Body of pancreas (tissue), 4 donors: ENCODE results near the gene TCAP.

ENCODE experiments used
- POLR2A ChIP-seq, 3 donors: fragments of 450-650 bp; IDR thresholded peaks; one replicate each; pipeline ENCODE4 v1.6.1; 2016; ENCODE audit warnings: antibody characterized with exemption in 3 of 3, mild to moderate bottlenecking in 2 of 3
- TF ChIP-seq, protein P1 (sequence below), 7 experiments: fragments of 450-650 bp in 4 of 7; fragments of 200-600 bp in 3 of 7; sonication (generic) in 3 of 7; IDR thresholded peaks; one replicate each; pipeline ENCODE4 v1.5.1; 2016 to 2019; ENCODE audit warnings: antibody characterized with exemption in 7 of 7

DNA sequence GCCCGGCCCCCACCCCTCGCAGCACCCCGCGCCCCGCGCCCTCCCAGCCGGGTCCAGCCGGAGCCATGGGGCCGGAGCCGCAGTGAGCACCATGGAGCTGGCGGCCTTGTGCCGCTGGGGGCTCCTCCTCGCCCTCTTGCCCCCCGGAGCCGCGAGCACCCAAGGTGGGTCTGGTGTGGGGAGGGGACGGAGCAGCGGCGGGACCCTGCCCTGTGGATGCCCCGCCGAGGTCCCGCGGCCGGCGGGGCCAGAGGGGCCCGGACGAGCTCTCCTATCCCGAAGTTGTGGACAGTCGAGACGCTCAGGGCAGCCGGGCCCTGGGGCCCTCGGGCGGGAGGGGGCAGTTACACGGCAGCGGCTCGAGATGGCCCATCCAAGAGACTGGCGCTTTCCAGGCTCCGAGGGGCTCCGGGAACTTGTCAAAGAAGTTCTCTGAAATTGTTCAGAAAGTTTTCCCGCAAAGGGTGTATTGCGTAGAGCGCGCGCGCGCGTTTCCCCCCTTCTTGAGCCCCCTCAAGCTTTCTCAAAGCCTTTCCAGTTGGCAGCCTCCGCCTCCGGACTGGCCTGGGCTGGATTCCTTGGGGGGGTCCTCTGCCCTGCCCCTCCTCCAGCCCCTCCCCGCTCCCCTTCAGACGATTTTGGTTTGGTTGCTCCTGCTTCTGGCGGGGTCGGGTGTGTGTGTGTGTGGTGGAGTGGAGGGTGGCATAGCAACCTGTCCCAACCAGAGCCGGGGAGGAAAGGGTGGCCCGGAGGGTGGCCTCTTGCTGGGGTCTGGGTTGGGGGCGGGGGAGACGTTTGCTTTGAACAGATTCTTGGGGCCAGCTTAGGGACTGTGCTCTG is 35.2 kb downstream of the TCAP start:
- TF ChIP-seq, protein P1, sequence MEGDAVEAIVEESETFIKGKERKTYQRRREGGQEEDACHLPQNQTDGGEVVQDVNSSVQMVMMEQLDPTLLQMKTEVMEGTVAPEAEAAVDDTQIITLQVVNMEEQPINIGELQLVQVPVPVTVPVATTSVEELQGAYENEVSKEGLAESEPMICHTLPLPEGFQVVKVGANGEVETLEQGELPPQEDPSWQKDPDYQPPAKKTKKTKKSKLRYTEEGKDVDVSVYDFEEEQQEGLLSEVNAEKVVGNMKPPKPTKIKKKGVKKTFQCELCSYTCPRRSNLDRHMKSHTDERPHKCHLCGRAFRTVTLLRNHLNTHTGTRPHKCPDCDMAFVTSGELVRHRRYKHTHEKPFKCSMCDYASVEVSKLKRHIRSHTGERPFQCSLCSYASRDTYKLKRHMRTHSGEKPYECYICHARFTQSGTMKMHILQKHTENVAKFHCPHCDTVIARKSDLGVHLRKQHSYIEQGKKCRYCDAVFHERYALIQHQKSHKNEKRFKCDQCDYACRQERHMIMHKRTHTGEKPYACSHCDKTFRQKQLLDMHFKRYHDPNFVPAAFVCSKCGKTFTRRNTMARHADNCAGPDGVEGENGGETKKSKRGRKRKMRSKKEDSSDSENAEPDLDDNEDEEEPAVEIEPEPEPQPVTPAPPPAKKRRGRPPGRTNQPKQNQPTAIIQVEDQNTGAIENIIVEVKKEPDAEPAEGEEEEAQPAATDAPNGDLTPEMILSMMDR (IDR thresholded peaks at IDR 0.05): no peak
- TF ChIP-seq POLR2A (IDR thresholded peaks at IDR 0.05): no peak
